WTC11 (cell line): ENCODE data around the gene CACNG4. TPM values are rescaled to one million over a fixed set of nuclear protein-coding genes. Genes with fewer than 3 reads are reported as not detected.
"Not testable (repeated sequence)": the region's sequence is repeated elsewhere in the genome, so short reads cannot be mapped to it uniquely, and the experiment has no call there.

Experiments used
- ATAC-seq: fragments of 200-7000 bp; cut with Tn5 transposase; 2 replicates; pipeline ENCODE4 v1.10.0; 2021; ENCODE audit warnings: mild to moderate bottlenecking, moderate library complexity
- CTCF ChIA-PET: fragments of 300-600 bp; sonication (Branson Sonifier 250); formaldehyde crosslinking; loops from one replicate; lab custom pipeline; 2021; ENCODE audit warnings: antibody characterized with exemption; lab: Charles Lee
- POLR2A ChIA-PET: fragments of 350-600 bp; sonication (Branson Sonifier 250); formaldehyde crosslinking; loops from one replicate; lab custom pipeline; 2021; ENCODE audit warnings: antibody characterized with exemption; lab: Charles Lee
- DNase-seq: peaks from one replicate; pipeline ENCODE4 v3.0.0; 2021; ENCODE audit warnings: low spot score
- H3K27ac Mint-ChIP-seq: 2 replicates; pipeline ENCODE4 v1.8.0; 2021; ENCODE audit warnings: mixed read lengths
- H3K27me3 Mint-ChIP-seq: 2 replicates; pipeline ENCODE4 v1.8.0; 2021; ENCODE audit warnings: low read depth, mild to moderate bottlenecking, moderate library complexity, mixed read lengths
- H3K36me3 Mint-ChIP-seq: 2 replicates; pipeline ENCODE4 v1.8.0; 2021; ENCODE audit warnings: mixed read lengths
- H3K4me1 Mint-ChIP-seq: 2 replicates; pipeline ENCODE4 v1.8.0; 2022; ENCODE audit warnings: mixed read lengths
- H3K4me3 Mint-ChIP-seq: 2 replicates; pipeline ENCODE4 v1.8.0; 2021; ENCODE audit warnings: mild to moderate bottlenecking, moderate library complexity, mixed read lengths
- H3K9me3 Mint-ChIP-seq: 2 replicates; pipeline ENCODE4 v1.8.0; 2021; ENCODE audit warnings: mixed read lengths
- ARID4B ChIP-seq: sonication (generic); formaldehyde crosslinking; IDR thresholded peaks from 2 replicates; pipeline ENCODE4 v1.8.0; 2023; ENCODE audit warnings: missing genetic modification reagents, mild to moderate bottlenecking, borderline replicate concordance
- CDX4 ChIP-seq: fragments of 250-450 bp; sonication (Bioruptor Pico); IDR thresholded peaks from 2 replicates; pipeline ENCODE4 v1.9.0; 2021; ENCODE audit warnings: moderate library complexity, mild to moderate bottlenecking, inconsistent platforms, borderline replicate concordance
- FOXJ3 ChIP-seq: sonication (generic); formaldehyde crosslinking; IDR thresholded peaks from 2 replicates; pipeline ENCODE4 v1.9.0; 2021; ENCODE audit warnings: missing genetic modification reagents, mild to moderate bottlenecking, borderline replicate concordance
- GTF2I ChIP-seq: fragments of 250-450 bp; sonication (Bioruptor Pico); conservative IDR thresholded peaks from 2 replicates; pipeline ENCODE4 v1.4.0; 2021; ENCODE audit warnings: mild to moderate bottlenecking
- KAT7 ChIP-seq: sonication (generic); formaldehyde crosslinking; IDR thresholded peaks from 2 replicates; pipeline ENCODE4 v1.8.1; 2023; ENCODE audit warnings: missing genetic modification reagents, mild to moderate bottlenecking, borderline replicate concordance
- MXD4 ChIP-seq: fragments of 250-450 bp; sonication (Bioruptor Pico); IDR thresholded peaks from 2 replicates; pipeline ENCODE4 v1.8.0; 2021; ENCODE audit warnings: mild to moderate bottlenecking, moderate library complexity, borderline replicate concordance
- NR2C2 ChIP-seq: sonication (generic); formaldehyde crosslinking; IDR thresholded peaks from 2 replicates; pipeline ENCODE4 v1.8.0; 2022; ENCODE audit warnings: mild to moderate bottlenecking, missing genetic modification reagents
- NR3C1 ChIP-seq: sonication (generic); formaldehyde crosslinking; conservative IDR thresholded peaks from 2 replicates; pipeline ENCODE4 v1.8.1; 2023; ENCODE audit warnings: low read depth, mild to moderate bottlenecking, missing genetic modification reagents
- OVOL2 ChIP-seq: fragments of 250-450 bp; sonication (Bioruptor Pico); IDR thresholded peaks from 2 replicates; pipeline ENCODE4 v1.9.0; 2021; ENCODE audit warnings: mild to moderate bottlenecking, borderline replicate concordance
- PREB ChIP-seq: sonication (generic); formaldehyde crosslinking; IDR thresholded peaks from 2 replicates; pipeline ENCODE4 v1.8.1; 2022; ENCODE audit warnings: mild to moderate bottlenecking, missing genetic modification reagents, moderate library complexity, borderline replicate concordance
- SOX15 ChIP-seq: fragments of 250-450 bp; sonication (Bioruptor Pico); IDR thresholded peaks from 2 replicates; pipeline ENCODE4 v1.9.0; 2021; ENCODE audit warnings: mild to moderate bottlenecking
- ZBTB21 ChIP-seq: sonication (generic); formaldehyde crosslinking; IDR thresholded peaks from 2 replicates; pipeline ENCODE4 v1.8.1; 2023; ENCODE audit warnings: mild to moderate bottlenecking, missing genetic modification reagents, borderline replicate concordance
- ZMAT4 ChIP-seq: fragments of 250-450 bp; sonication (Bioruptor Pico); IDR thresholded peaks from 2 replicates; pipeline ENCODE4 v1.9.0; 2021; ENCODE audit warnings: mild to moderate bottlenecking
- ZNF512 ChIP-seq: sonication (generic); formaldehyde crosslinking; IDR thresholded peaks from 2 replicates; pipeline ENCODE4 v1.8.1; 2022; ENCODE audit warnings: missing genetic modification reagents, borderline replicate concordance
- total RNA-seq: library from RNA; stranded (reverse); gene quantifications from 3 replicates; pipeline ENCODE4 v1.2.3, GENCODE V29; 2021

Gene CACNG4
- total RNA-seq, 1 experiment from 2014 or later = 3.4 TPM

GRCh38 chr17:66971264-66971663 is 6.8 kb downstream of the CACNG4 start:
- POLR2A ChIA-PET = no interaction called here
- no peak overlapping the region for H3K4me3 Mint-ChIP-seq
- H3K9me3 Mint-ChIP-seq = no peaks in the 10 kb centered on the region
- peaks cover 13% of the 10 kb centered on the region for H3K4me1 Mint-ChIP-seq
- H3K36me3 Mint-ChIP-seq = no peaks in the 10 kb centered on the region
- TF ChIP-seq OVOL2 (CRISPR knock-in tag) = no peak
- no peak for TF ChIP-seq NR2C2 (CRISPR knock-in tag)
- TF ChIP-seq ZMAT4 (CRISPR knock-in tag) = no peak
- H3K27me3 Mint-ChIP-seq = peaks cover 24% of the 10 kb centered on the region
- H3K27ac Mint-ChIP-seq = no peak overlapping the region
- ATAC-seq = no peak
- CTCF ChIA-PET = no interaction called here
- no peak for DNase-seq

- H3K36me3 Mint-ChIP-seq = no peaks in the 10 kb centered on the region
- TF ChIP-seq CDX4 = no peak
- no peak for TF ChIP-seq MXD4 (CRISPR knock-in tag)
- no peak for TF ChIP-seq ZBTB21
- TF ChIP-seq ZMAT4 (CRISPR knock-in tag) = no peak
- TF ChIP-seq ZNF512 (CRISPR knock-in tag) = no peak
- TF ChIP-seq NR3C1 = no peak
- TF ChIP-seq KAT7 (CRISPR knock-in tag) = no peak
- TF ChIP-seq FOXJ3 (CRISPR knock-in tag) = no peak
- no peak for TF ChIP-seq ARID4B (CRISPR knock-in tag)
- no peak for TF ChIP-seq PREB (CRISPR knock-in tag)
- TF ChIP-seq SOX15 (CRISPR knock-in tag) = no peak
- TF ChIP-seq GTF2I (CRISPR knock-in tag) = no peak
- TF ChIP-seq, all 79 proteins: peak for 0
- no peak overlapping the region for H3K4me3 Mint-ChIP-seq
- H3K27me3 Mint-ChIP-seq = peaks cover 18% of the 10 kb centered on the region
- H3K27ac Mint-ChIP-seq = peak overlapping the region; percentile 24
- no peak for DNase-seq
- no peak; the same call in 1 of the 2 replicates for ATAC-seq
- no peaks in the 10 kb centered on the region for H3K9me3 Mint-ChIP-seq
- H3K4me1 Mint-ChIP-seq = peaks cover 8% of the 10 kb centered on the region
- CTCF ChIA-PET = interaction anchor here (1.6 to 4.6 kb wide), 2 partner anchors 56 to 116 kb away, joined by 4 to 48 read pairs; no protein-coding TSS in a partner anchor
- POLR2A ChIA-PET = no interaction called here
These were observed 7.4 kb downstream of the CACNG4 start for GRCh38 chr17:66971730-66972441.

- DNase-seq, POLR2A ChIA-PET, H3K9me3 Mint-ChIP-seq, H3K27ac Mint-ChIP-seq, H3K4me3 Mint-ChIP-seq, ATAC-seq, H3K36me3 Mint-ChIP-seq: not testable (repeated sequence)
- Mint-ChIP-seq H3K27me3 (peaks cover 12% of the 10 kb centered on the region), H3K4me1 (peaks cover 10% of the 10 kb centered on the region)
- CTCF ChIA-PET = interaction anchor here (1.6 to 4.6 kb wide), 2 partner anchors 57 to 117 kb away, joined by 4 to 48 read pairs; no protein-coding TSS in a partner anchor
These were observed 7.9 kb downstream of the CACNG4 start for GRCh38 chr17:66972442-66972830.
